Keratinocyte (primary cell): Measurements from ENCODE around the gene CDC14A. TPM values are rescaled to one million over a fixed set of nuclear protein-coding genes. Genes with fewer than 3 reads are reported as not detected.

ENCODE experiments used
- DNase-seq: peaks from one replicate; pipeline ENCODE4 v3.0.0-alpha.2; 2011; ENCODE audit warnings: low read depth, missing footprints, low spot score
- FAIRE-seq: peaks from 2 replicates; lab custom pipeline; 2011; peaks lifted over from hg19 to GRCh38; lab: Jason Lieb, UNC
- H2AFZ ChIP-seq: 2 replicates; pipeline ENCODE4 v1.6.0; 2012; ENCODE audit warnings: low read length, control low read depth, inconsistent platforms; ENCODE audit not compliant: control insufficient read depth
- H3K27ac ChIP-seq: 2 replicates; pipeline ENCODE4 v1.5.1; 2011; ENCODE audit warnings: low read length; ENCODE audit not compliant: control insufficient read depth, insufficient read depth
- H3K27me3 ChIP-seq: 3 replicates; pipeline ENCODE4 v1.6.0; 2011; ENCODE audit warnings: low read length; ENCODE audit not compliant: control insufficient read depth, insufficient read depth; ENCODE audit errors: extremely low read depth
- H3K36me3 ChIP-seq, 2 experiments: 2 replicates in 1 of 2; 3 replicates in 1 of 2; pipeline ENCODE4 v1.5.1; 2011; ENCODE audit warnings: low read length in 2 of 2, mild to moderate bottlenecking in 1 of 2; ENCODE audit not compliant: control insufficient read depth in 2 of 2, insufficient read depth in 2 of 2; ENCODE audit errors: extremely low read depth in 1 of 2
- H3K4me1 ChIP-seq: 3 replicates; pipeline ENCODE4 v1.5.1; 2011; ENCODE audit warnings: low read length; ENCODE audit not compliant: control insufficient read depth, insufficient read depth; ENCODE audit errors: extremely low read depth
- H3K4me2 ChIP-seq: 3 replicates; pipeline ENCODE4 v1.6.0; 2011; ENCODE audit warnings: low read depth, low read length; ENCODE audit not compliant: control insufficient read depth, insufficient read depth; ENCODE audit errors: extremely low read depth
- H3K4me3 ChIP-seq, 3 experiments: fragments of 200-600 bp in 1 of 3; sonication (generic) in 1 of 3; 2 replicates in 2 of 3; 3 replicates in 1 of 3; pipeline ENCODE4 v1.5.1; 2011 to 2016; ENCODE audit warnings: low read length in 3 of 3, mild to moderate bottlenecking in 3 of 3, control low read depth in 2 of 3, inconsistent platforms in 1 of 3, low read depth in 1 of 3, mixed read lengths in 1 of 3, mixed run types in 1 of 3, moderate library complexity in 1 of 3; ENCODE audit not compliant: control insufficient read depth in 2 of 3, insufficient read depth in 2 of 3; ENCODE audit errors: extremely low read depth in 1 of 3
- H3K79me2 ChIP-seq: 2 replicates; pipeline ENCODE4 v1.6.0; 2012; ENCODE audit warnings: low read length; ENCODE audit not compliant: control insufficient read depth, insufficient read depth
- H3K9ac ChIP-seq: 3 replicates; pipeline ENCODE4 v1.6.0; 2011; ENCODE audit warnings: low read length; ENCODE audit not compliant: control insufficient read depth, insufficient read depth; ENCODE audit errors: extremely low read depth
- H3K9me1 ChIP-seq: 3 replicates; pipeline ENCODE4 v1.6.0; 2011; ENCODE audit warnings: low read length; ENCODE audit not compliant: control insufficient read depth, insufficient read depth; ENCODE audit errors: extremely low read depth
- H3K9me3 ChIP-seq: 2 replicates; pipeline ENCODE4 v1.5.1; 2012; ENCODE audit warnings: low read depth, low read length; ENCODE audit not compliant: control insufficient read depth
- H4K20me1 ChIP-seq: 3 replicates; pipeline ENCODE4 v1.6.0; 2011; ENCODE audit warnings: low read length; ENCODE audit not compliant: control insufficient read depth, insufficient read depth; ENCODE audit errors: extremely low read depth
- CTCF ChIP-seq, 3 experiments: IDR thresholded peaks in 1 of 3; conservative IDR thresholded peaks in 1 of 3; optimal IDR thresholded peaks in 1 of 3; 2 replicates in 2 of 3; 3 replicates in 1 of 3; pipeline versions ENCODE3 to v1.5.1; 2011; ENCODE audit warnings: low read length in 3 of 3, mild to moderate bottlenecking in 3 of 3, moderate library complexity in 2 of 3, control low read depth in 1 of 3, inconsistent platforms in 1 of 3; ENCODE audit not compliant: insufficient read depth in 2 of 3; ENCODE audit errors: extremely low read depth in 1 of 3
- EZH2 ChIP-seq: IDR thresholded peaks from one replicate; pipeline ENCODE4 v1.6.1; 2012; ENCODE audit warnings: inconsistent platforms, mild to moderate bottlenecking, low read length, moderate library complexity
- dilution Hi-C: fragments of 300-500 bp; cut with MboI; formaldehyde crosslinking; loops from one replicate; pipeline ENCODE4 v1.7.0; 2020; ENCODE audit warnings: low sequenced_read_pairs; ENCODE audit not compliant: extremely low pct_ligation_motif_present
- polyA plus RNA-seq, 5 experiments: library from polyadenylated mRNA; depleted of rRNA in 3 of 5; stranded (reverse) in 3 of 5; stranded (forward) in 1 of 5; unstranded in 1 of 5; fragments of >200 nt; gene quantifications; 1 replicate in 1 of 5; 2 replicates in 3 of 5; 3 replicates in 1 of 5; pipeline versions ENCODE4 v1.2.1 to v1.2.3, GENCODE V29; 2011 to 2012; ENCODE audit warnings: missing spikeins in 2 of 5, low read depth in 1 of 5, low replicate concordance in 1 of 5

CDC14A gene
- polyA plus RNA-seq, 1 donor (not counting 4 experiments of a cell fraction or from before 2014, with no cell fraction given) = 2.2 TPM

GRCh38 chr1:100455478-100456072 is 103.3 kb downstream of the CDC14A start:
- Histone ChIP-seq H3K27ac (no peak overlapping the region), H3K4me3 (no peak overlapping the region), H3K9ac (no peak overlapping the region), H2AFZ (no peak overlapping the region), H3K36me3 (no peaks in the 10 kb centered on the region), H3K9me1 (no peaks in the 10 kb centered on the region), H3K9me3 (no peaks in the 10 kb centered on the region), H3K4me2 (no peak overlapping the region), H3K27me3 (no peaks in the 10 kb centered on the region), H4K20me1 (no peaks in the 10 kb centered on the region), H3K4me1 (no peaks in the 10 kb centered on the region), H3K79me2 (no peaks in the 10 kb centered on the region)
- FAIRE-seq (peak; percentile 61), DNase-seq (no peak)
- dilution Hi-C loops = loop anchor here (25.0 kb wide), 1 partner anchor 407 kb away; no protein-coding TSS in a partner anchor
- TF ChIP-seq EZH2 = no peak
- peak in 2 of 3 experiments; percentile 29 to 33 for TF ChIP-seq CTCF (optimal IDR thresholded peaks at IDR 0.05 in 1 of 3, IDR thresholded peaks at IDR 0.05 in 1 of 3, conservative IDR thresholded peaks at IDR 0.05 in 1 of 3; ENCODE audit: extremely low read depth in 1 of 3, insufficient read depth in 2 of 3, low read length in 3 of 3)

- dilution Hi-C loops = loop anchor here (25.0 kb wide), 1 partner anchor 405 kb away; no protein-coding TSS in a partner anchor
- FAIRE-seq = no peak
- H3K4me3 ChIP-seq = no peak overlapping the region
Observed at GRCh38 chr1:100456880-100457279, 104.6 kb downstream of the CDC14A start.

More at GRCh38 chr1:100456880-100457279, 104.6 kb downstream of the CDC14A start:
- DNase-seq = no peak
- no peaks in the 10 kb centered on the region for H3K9me3 ChIP-seq
- no peaks in the 10 kb centered on the region for H3K36me3 ChIP-seq
- H3K79me2 ChIP-seq = no peaks in the 10 kb centered on the region
- H3K4me2 ChIP-seq = no peak overlapping the region
- no peaks in the 10 kb centered on the region for H4K20me1 ChIP-seq
- no peak overlapping the region for H3K27ac ChIP-seq
- H3K27me3 ChIP-seq = no peaks in the 10 kb centered on the region
- no peak overlapping the region for H2AFZ ChIP-seq
- H3K9me1 ChIP-seq = no peaks in the 10 kb centered on the region
- no peak overlapping the region for H3K9ac ChIP-seq
- no peaks in the 10 kb centered on the region for H3K4me1 ChIP-seq
- TF ChIP-seq CTCF (optimal IDR thresholded peaks at IDR 0.05 in 1 of 3, IDR thresholded peaks at IDR 0.05 in 1 of 3, conservative IDR thresholded peaks at IDR 0.05 in 1 of 3; ENCODE audit: extremely low read depth in 1 of 3, insufficient read depth in 2 of 3, low read length in 3 of 3) = no peak
- no peak for TF ChIP-seq EZH2
